Myocyte (in vitro differentiated cells): ENCODE data around the gene GPR37L1. TPM values are rescaled to one million over a fixed set of nuclear protein-coding genes. Genes with fewer than 3 reads are reported as not detected.
A peak's percentile ranks its signal among the peaks of the same experiment; 100 is the strongest.
"Not testable (repeated sequence)": the region's sequence is repeated elsewhere in the genome, so short reads cannot be mapped to it uniquely, and the experiment has no call there.

Source experiments
- DNase-seq: peaks from one replicate; pipeline ENCODE4 v3.0.0-alpha.2; 2012; ENCODE audit warnings: low read depth
- total RNA-seq: library from RNA; depleted of rRNA; stranded (reverse); fragments of >200 nt; gene quantifications from 2 replicates; pipeline ENCODE4 v1.2.3, GENCODE V29; 2014

Gene GPR37L1
- total RNA-seq, 1 donor from 2014 or later, result not detected

GRCh38 chr1:202133001-202133400 is 10.3 kb downstream of the GPR37L1 start:
- DNase-seq, result no peak

GRCh38 chr1:202133496-202133895 is 10.8 kb downstream of the GPR37L1 start:
- DNase-seq, result no peak

DNA sequence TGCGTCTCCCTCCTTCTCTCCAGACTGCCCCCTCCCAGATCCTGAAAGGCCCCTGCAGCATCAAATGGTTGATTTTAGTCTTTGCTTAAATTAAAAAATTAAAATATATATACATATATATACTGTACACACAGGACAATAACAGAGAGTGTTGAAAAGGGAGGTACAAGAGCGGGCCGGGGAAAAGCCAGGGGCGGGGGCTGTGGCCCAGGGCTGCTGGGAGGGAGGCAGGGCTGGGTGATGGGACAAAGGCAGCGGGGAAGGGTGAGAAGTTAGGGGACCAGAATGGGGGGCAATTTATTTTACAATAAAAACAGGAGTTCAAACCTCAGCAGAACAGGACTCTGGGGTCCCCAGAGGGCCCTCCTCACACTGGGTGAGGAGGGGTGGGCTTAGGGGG is 11.3 kb downstream of the GPR37L1 start:
- DNase-seq, result no peak

DNA sequence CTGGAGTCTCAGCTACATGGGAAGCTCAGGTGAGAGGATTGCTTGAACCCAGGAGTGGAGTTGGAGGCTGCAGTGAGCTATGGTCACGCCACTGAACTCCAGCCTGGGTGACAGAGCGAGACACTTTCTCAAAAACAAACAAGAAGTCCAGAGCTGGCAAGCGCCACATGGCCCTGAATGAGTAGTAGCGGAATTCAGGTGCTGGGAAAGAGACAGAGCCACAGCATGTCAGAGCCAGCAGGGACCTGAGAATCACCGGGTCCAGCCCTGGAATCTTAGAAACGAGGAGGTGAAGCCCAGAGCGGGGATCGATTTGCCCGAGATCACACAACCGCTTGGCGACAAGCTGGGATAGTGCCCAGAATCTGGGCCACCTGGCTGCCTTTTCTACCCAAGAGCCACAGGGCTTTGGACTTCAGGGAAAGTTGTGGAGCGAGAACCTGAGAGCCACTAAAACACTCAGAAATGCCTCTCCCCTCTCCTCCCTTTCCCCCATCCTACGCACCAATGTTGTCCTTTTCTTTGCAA is 12.0 kb downstream of the GPR37L1 start:
- DNase-seq, result no peak

- DNase-seq, result peak; percentile 64
Observed at GRCh38 chr1:202135221-202135721, 12.6 kb downstream of the GPR37L1 start.

GRCh38 chr1:202140833-202141232 is 18.1 kb downstream of the GPR37L1 start:
- DNase-seq, result no peak

DNA sequence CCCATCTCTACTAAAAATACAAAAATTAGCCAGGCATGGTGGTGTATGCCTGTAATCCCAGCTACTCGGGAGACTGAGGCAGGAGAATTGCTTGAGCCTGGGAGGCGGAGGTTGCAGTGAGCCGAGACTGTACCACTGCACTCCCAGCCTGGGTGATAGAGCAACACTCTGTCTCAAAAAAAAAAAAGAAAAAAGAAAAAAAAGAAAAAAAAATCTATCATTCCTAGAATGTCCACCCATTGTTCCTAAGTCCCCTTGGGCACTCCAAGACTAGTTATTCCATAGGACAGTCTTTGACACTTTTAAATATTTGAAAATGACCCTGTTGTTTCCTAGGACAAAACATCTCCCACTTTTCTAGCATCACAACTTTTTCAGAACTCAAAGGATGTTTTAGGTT is 18.8 kb downstream of the GPR37L1 start:
- DNase-seq, result not testable (repeated sequence)

DNA sequence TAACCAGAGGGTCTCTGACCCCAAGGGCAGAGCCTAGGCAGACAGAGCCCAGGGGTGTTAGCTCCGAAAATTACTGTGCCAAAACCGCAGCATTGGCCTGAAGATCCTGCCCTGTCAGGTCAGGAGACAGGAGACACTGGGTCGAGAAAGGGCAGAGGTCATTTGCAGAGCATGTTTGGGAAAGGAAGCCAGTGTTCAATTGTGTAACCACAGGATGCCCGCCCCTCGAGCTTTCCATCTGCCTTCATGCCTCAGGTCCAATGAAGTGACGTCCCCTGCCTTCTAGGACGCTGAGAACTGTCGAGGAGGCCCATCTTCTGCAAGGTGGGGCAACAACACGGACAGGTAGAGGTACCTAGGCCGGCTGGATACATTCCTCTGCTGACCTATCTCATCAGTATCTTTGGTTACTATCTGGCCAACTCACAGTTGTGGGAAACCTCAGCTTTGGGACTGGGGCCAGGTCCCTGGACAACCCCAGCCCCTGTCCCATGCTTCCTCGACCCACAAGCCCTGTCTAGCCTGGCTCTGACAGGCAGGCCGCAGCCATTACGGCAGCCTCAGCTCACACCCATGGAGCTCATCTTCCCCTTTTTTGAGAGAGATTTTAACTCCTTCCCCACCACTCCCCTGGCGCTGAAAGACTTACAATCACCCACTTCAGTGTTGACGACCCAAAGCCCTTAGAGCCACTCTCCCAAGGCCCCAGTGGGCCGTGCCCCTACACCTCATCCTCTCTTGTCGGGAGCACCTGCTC is 20.5 kb downstream of the GPR37L1 start:
- DNase-seq, result peak; percentile 41

DNA sequence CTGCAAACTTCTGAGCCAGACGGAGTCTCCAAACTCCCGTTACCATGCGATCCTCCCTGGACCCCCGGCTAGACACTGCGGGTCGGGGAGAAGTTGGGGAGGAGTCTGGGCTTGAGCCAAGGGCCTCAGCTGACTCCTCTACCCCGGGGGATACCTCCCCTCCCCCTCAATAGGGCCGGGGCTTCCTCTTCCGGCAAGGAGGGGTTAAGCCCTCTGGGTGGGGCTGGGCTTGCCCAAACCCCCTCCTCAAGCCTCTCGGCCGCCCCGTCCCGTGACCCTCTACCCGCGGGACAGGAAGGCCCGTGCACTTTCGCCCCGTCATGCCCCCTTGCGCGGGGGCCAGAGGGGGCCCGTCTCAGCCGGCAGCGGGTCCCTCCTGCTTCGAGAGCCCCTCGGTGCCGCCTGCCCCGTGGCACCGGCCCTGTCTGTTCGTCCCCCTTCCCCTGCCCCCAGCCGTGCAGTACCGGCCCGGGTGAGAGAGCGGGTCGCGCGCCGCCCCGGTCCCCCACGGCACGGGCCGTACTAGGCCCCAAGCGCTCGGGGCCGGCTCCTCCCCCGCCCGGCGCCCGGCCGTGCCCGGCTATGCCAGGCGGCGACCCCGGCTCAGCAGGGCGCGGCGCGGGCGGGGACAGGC is 21.2 kb downstream of the GPR37L1 start:
- DNase-seq, result peak; percentile 43

DNA sequence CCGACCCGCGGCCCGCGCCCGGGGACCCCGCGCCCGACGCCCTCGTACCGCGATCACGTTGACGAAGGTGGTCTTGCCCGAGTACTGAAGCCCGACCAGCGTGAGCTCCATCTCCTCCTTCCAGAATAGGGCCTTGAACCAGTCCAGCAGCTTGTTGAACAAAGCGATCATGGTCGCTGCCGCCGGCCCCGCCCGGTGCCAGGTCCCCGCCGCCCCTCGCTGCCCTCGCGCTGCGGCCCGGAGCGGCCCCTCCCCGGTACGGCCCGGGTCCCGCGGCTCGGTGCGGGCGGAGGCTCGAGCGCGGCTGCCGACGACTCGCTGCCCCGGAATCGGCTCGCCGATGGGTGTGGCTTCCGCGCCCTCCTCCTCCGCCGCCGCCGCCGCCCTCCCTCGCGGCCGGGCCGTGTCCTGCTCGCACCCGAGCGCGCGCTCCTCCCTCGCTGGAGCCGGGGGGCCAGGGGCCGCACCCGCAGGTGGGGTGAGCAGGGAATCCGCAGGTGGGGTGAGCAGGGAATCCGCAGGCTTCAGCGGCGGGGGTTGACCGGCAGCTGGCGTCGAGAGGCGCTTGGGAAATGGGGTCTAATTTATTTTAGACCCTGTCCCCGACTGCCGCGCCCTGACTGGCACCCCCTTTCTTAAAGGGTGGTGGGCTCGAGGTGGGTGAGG is 21.8 kb downstream of the GPR37L1 start, which contains the start of gene ARL8A:
ARL8A (minus strand) TSS at position 336 of the 666 bp plus-strand sequence; CDS start at position 171, 165 bp downstream.
- peak; percentile 52 for DNase-seq

GRCh38 chr1:202145068-202145743 is 22.5 kb downstream of the GPR37L1 start:
- DNase-seq, result no peak

DNA sequence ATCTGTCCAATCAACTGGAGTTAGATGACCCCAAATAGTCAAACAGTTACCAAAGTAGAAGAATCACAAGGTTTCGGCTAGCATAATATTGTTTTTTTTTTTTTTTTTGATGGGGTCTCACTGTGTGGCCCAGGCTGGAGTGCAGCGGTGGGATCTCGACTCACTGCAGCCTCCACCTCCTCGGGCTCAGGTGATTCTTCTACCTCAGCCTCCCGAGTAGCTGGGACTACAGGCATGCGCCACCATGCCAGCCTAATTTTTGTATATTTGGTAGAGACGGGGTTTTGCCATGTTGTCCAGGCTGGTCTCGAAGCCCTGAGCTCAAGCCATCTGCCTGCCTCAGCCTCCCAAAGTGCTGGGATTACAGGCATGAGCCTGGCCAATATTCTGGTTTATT is 23.0 kb downstream of the GPR37L1 start:
- not testable (repeated sequence) for DNase-seq

DNA sequence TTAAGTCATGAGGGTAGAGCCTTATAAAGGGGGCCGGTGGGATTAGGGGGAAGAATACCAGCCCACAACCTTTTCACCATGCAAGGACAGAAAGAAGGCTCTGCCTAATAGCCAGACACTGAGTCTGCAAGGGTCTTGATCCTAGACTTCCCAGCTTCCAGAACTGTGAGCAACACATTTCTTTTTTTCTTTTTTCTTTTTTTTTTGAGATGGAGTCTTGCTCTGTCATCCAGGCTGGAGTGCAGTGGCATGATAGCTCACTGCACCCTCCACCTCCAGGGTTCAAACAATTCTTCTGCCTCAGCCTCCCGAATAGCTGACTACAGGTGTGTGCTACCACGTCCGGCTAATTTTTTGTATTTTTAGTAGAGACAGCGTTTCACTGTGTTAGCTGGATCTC is 23.6 kb downstream of the GPR37L1 start:
- DNase-seq, result no peak

DNA sequence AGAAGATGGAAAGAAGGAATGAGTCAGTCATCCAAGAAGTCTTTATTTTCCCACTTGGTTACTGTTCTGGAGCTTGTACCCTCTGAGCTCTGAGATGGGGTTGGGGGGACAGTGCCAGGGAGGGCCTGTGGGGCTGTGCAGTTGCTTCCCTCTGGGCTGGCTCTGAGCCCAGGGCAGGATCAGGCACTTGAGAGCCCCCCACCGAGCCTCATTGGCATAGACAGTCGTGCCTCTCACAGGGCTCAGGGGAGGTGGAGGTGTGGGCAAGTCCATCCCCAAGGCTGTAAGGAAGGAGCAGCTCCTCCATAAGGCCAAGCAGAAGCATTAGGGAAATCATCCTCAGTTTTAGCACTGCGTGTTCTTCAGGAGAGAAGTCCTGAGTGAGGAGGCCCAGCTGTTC is 24.3 kb downstream of the GPR37L1 start:
- DNase-seq, result no peak

DNA sequence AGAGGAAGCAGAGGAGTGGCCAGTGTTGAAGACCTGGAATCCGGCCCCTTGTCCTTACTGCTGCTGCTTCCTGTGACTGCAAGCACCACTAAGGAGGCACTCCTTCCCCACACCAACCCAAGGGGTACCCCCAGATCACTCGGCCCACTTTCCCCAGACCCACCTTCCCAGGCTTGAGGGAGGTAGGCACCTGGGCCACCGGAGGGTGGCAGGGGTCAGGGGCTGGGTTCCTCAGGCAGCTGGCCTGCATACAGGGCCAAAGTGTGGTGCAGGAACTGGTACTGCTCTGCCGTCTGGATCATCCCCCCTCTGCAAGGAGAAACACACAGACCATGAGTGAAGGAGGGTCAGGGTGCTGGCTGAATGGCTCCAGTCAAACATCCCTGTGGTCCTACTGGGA is 25.7 kb downstream of the GPR37L1 start:
- no peak for DNase-seq

- DNase-seq, result no peak
Observed at GRCh38 chr1:202149566-202149965, 26.8 kb downstream of the GPR37L1 start.

DNA sequence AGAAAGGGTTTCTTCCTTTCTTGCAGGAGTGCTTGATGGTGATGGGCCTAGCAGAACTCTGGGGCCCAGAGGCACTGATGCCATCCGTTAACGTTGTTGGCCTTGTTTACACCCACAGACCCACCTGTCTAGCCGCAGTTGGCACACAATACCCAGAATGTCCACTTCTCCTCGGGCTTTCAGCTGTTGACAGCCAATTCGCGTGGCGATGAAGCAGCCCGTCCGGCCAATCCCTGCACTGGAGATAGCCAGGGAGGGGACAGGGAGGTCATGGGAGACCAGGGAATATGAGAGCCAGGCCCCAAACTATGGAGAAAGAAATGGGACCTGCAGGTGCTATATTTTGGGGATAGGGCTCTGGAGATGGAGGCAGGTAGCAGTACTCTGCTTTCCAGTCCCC is 27.5 kb downstream of the GPR37L1 start:
- DNase-seq, result no peak

DNA sequence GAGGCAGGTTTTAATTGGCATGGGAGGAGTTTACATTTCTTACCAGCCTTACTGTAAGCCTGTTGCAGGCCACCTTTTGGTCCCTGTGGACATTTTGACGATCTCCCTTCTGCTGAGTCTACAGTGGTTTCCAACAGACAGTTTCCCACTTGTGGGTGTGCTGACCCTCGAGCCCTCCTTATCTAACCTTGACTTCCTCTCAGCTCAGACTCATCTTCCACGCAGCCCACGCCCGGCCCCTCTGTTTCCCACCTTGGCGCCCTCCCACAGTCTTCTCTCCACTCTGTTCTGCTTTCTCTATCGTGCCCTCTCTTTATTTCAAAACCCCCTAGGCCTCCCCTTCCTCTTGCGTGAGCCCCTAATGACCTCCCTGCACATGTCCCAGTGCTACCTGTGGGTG is 27.9 kb downstream of the GPR37L1 start:
- DNase-seq, result no peak

- DNase-seq, result no peak
Observed at GRCh38 chr1:202151045-202151444, 28.3 kb downstream of the GPR37L1 start.

GRCh38 chr1:202152399-202152798 is 29.7 kb downstream of the GPR37L1 start:
- DNase-seq, result no peak

- no peak for DNase-seq
Observed at GRCh38 chr1:202153284-202153683, 30.6 kb downstream of the GPR37L1 start.
